Femur (tissue), 1 donor: ENCODE measurements around the gene ZDHHC8.

Source experiments
- DNase-seq: peaks from one replicate; pipeline ENCODE4 v3.0.0-alpha.2; 2017

ZDHHC8 gene

DNA sequence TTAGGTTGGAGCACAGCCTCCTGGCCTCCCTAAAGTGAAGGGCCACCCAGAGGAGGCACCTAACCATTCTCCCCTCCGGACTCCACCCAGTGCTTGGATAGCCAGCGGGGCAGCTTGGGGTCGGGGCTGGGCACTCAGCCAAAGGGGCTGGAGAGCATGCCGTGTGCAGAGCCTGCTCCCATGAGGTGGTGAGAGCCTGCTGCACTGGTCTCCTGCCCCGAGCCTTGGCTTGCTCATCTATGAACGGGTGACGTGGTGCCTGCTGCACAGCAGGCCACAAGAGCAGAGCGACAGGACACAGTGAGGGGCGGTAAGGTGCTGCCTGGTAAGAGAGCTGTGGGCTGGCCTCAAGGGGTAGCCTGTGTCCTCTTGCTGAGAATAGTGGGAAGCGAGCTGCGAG is 33.3 kb downstream of the ZDHHC8 start:
- no peak for DNase-seq

DNA sequence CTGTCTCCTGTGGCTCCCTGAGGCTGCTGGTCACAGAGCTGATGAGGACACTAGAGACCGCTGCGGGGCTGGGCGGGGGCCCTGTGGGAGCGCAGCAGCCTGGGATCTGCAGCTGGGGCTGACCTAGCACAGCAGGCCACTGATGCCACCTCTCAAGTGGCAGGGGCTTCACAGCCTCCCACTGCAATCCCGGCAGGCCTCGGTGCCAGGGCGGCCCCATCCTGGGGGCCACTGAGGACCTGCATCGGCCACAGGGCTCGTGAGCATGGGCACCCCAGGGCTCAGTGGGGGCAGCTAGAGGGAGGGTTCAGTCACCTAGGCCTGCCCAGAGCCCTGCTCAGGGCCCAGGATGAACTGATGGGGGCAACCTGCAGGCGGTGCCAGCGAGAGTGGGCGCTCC is 33.8 kb downstream of the ZDHHC8 start:
- no peak for DNase-seq

DNA sequence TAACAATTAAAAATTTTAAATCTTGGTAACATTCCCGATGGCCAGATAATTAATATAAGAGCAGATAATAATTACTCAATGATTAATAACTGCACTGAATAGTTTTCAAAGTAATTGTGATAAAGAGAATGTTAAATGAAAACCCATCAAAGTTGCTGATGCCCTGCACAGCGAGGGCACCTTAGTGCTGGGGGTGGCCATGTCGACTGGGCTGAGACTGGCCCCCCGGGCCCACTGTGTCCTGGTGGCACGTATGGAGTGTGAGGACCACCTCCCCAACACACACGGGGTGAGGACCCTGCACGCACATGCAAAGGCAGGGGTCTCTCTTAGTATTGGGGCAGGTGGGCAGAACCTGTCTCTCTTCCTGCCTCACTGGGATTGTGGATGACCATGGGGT is 34.3 kb downstream of the ZDHHC8 start:
- no peak for DNase-seq

- DNase-seq, result no peak
These were observed 35.1 kb downstream of the ZDHHC8 start for GRCh38 chr22:20166703-20167102.

- DNase-seq, result no peak
These were observed 36.2 kb downstream of the ZDHHC8 start for GRCh38 chr22:20167643-20168322.

DNA sequence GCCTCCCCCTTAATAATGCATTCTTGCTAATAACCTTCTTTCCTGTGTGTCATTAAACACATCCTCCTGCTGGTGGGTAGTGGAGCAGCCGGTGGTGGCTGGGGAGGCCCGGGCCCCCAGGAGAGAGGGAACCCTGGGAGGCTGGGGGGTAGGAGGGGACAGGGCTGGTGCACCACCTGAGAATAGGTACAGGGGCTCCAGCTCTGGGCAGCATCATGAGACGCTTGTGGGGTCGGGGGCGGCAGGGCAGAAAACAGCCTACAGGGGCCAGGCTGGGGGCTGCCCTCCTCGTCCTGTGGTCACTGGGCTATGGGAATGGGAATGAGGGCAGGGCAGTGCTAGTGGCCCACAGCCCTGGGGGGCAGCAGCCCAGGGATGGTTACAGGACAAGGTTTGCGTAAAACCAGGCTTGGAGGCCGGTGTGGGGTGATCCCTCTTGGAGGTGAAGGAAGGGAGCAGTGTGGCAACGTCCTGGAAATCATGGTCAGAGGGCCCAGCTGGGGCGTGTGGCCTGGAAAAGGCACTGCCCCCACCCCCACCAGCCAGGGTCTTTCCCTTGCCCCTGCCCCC is 37.7 kb downstream of the ZDHHC8 start:
- no peak for DNase-seq

DNA sequence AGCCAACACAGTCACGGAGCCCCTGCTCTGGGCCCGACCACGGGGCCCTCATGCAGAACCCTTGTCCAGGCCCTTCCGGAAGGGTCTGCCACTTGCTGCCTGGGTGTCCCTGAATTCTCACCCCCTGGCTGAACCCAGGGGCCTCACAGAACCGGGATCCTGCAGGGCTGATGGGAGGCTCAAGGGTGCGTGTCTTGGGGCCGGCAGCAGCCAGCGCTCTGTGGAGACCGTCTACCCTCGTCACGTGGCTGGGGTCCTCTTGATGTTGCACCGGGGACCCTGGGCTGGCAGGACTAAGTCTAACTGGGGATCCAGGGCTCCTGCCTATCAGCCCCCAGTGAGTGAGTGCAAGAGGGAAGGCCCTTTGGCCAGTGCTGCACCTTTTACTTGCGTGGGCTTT is 38.6 kb downstream of the ZDHHC8 start:
- no peak for DNase-seq

GRCh38 chr22:20171288-20172140 is 39.9 kb downstream of the ZDHHC8 start:
- DNase-seq, result no peak

GRCh38 chr22:20172141-20172613 is 40.6 kb downstream of the ZDHHC8 start:
- no peak for DNase-seq

DNA sequence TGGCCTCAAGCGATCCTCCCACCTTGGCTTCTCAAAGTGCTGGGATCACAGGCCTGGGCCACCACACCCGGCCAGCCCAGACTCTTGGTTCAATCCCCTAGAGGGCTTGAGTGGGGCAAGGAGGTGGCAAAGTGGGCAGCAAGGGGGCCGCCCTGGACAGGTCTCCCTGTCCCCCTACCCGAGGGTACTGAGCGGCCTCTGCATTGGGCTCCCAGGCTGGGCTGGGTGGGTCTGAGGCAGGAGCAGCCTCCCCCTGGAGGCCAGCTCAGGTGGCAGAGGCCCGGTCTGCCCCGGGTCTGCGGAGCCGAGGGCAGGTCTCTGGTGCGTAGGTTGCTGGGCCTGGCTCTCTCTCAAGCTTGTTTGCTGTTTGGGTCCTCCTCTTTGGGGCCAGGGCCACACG is 41.6 kb downstream of the ZDHHC8 start:
- DNase-seq, result no peak

- no peak for DNase-seq
These were observed 42.2 kb downstream of the ZDHHC8 start for GRCh38 chr22:20173772-20174171.

- DNase-seq, result no peak
These were observed 43.4 kb downstream of the ZDHHC8 start for GRCh38 chr22:20174785-20175596.

GRCh38 chr22:20175597-20175900 is 43.9 kb downstream of the ZDHHC8 start:
- DNase-seq, result no peak

DNA sequence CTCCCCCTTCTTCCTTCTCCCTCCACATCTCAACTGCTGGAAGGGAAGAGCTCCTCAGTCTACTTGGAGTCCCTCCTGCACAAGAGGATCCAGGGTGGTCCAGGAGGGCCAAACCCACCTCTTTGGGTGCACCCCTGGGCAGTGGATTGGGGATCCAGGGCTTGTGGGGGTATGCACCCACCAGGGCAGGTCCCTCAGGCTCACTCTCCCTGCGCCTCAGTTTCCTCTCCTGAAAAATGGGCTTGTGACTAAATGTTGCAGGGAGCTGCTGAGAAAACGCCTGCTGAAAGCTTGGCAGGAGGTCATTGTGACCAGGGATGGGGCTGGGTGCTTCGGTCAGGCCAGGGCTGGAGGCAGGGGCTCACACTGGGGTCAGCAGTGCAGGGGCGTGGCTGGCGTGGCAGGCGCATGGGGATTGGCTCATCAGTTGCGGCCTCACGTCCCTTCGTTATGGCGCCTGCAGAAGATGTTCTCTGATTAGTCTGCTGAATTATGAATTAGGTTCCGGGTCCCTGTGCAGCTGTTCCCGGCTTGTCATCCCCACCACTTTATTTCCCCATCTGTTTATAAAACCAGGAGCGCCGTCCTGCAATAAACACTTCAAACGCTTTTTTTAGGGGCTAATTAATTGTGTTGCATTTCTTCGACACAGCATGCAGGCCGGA is 44.9 kb downstream of the ZDHHC8 start:
- no peak for DNase-seq

GRCh38 chr22:20177217-20177911 is 45.8 kb downstream of the ZDHHC8 start:
- DNase-seq, result no peak

GRCh38 chr22:20178075-20178914 is 46.7 kb downstream of the ZDHHC8 start:
- DNase-seq, result no peak

DNA sequence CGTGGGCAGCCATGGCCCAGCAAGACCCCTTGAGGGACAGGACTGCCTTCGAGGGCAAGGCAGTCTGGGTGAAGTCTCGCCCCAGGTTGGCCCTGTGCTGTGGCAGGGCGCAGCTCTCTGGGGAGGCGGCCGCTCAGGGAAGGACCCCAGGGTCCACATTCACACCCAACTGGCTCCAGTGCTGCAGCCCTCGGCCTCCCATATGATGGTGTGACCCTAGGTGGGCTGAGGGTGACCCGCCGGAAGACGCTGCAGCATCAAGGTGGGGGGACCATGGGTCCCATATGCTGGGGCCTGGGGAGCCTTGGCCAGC is 47.3 kb downstream of the ZDHHC8 start:
- no peak for DNase-seq

DNA sequence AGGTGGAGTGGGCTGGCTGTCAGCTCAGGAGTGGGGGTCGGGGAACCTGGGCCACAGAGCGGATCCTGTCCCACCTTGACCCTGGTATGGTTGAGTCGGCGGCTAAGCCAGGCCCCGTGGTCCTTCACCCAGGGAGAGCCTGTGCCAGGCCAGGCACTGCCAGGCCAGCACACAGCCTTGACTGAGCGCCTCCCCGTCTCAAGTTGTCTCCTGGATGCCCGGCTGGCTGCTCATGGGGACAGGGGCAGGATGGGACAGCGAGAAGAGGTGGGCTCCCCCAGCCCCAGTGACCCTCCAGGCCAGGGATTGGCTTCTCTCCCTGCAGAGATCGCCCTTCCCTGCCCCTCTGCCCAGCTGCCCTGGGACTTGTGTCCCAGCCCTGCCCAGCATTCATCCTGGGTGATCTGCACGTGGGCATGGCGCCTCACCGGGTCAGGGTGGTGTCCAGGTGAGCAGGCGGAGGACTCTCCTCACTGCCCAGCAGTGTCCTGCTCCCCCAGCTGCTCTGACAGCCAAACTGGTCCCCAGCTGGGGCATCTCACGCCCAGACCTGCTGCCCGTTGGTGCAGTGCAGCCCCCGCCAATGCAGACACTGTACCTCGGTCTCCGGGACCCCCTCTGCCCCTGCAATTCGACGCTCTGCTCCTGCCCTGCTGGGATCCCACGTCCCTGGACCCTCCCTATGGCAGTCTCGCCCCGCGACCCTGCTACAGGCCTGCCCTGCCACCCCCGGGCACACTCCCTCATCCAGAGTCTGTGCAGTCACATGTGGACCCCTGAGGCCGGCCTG is 48.0 kb downstream of the ZDHHC8 start:
- no peak for DNase-seq

- DNase-seq, result no peak
These were observed 48.6 kb downstream of the ZDHHC8 start for GRCh38 chr22:20180245-20180630.

- DNase-seq, result no peak
These were observed 49.0 kb downstream of the ZDHHC8 start for GRCh38 chr22:20180640-20181039.
